NT2/D1 (cell line): ENCODE measurements around the gene USP17L22.
"Not testable (repeated sequence)": the region's sequence is repeated elsewhere in the genome, so short reads cannot be mapped to it uniquely, and the experiment has no call there.

Experiments
- DNase-seq: peaks from one replicate; pipeline ENCODE4 v3.0.0-alpha.2; 2011; ENCODE audit warnings: low read depth, low spot score
- H3K27me3 ChIP-seq: 2 replicates; pipeline ENCODE4 v1.6.0; 2011; ENCODE audit warnings: mild to moderate bottlenecking; ENCODE audit not compliant: insufficient read length, insufficient read depth
- H3K36me3 ChIP-seq: 2 replicates; pipeline ENCODE4 v1.6.1; 2011; ENCODE audit warnings: mild to moderate bottlenecking, low read length, mixed read lengths; ENCODE audit not compliant: insufficient read depth, insufficient read length
- H3K4me1 ChIP-seq: 2 replicates; pipeline ENCODE4 v1.5.1; 2011; ENCODE audit not compliant: insufficient read depth, insufficient read length
- H3K4me3 ChIP-seq: 2 replicates; pipeline ENCODE4 v1.5.1; 2011; ENCODE audit warnings: low read depth; ENCODE audit not compliant: insufficient read length
- H3K9ac ChIP-seq: 2 replicates; pipeline ENCODE4 v1.6.0; 2011; ENCODE audit warnings: low read depth; ENCODE audit not compliant: insufficient read length
- H3K9me3 ChIP-seq: 2 replicates; pipeline ENCODE4 v1.5.1; 2011; ENCODE audit warnings: mild to moderate bottlenecking, low read length; ENCODE audit not compliant: insufficient read depth

USP17L22 gene

GRCh38 chr4:9267319-9267718 lies at the start of gene USP17L22:
Gene USP17L22 (plus strand): TSS chr4:9267619. CDS start chr4:9267619, 0 bp downstream.
- not testable (repeated sequence) for H3K27me3 ChIP-seq, H3K9me3 ChIP-seq, H3K4me1 ChIP-seq, H3K4me3 ChIP-seq, DNase-seq, H3K9ac ChIP-seq, H3K36me3 ChIP-seq

GRCh38 chr4:9219852-9220251 lies 47.6 kb upstream of the USP17L22 start, which contains the start of gene USP17L12:
Gene USP17L12 (plus strand): TSS chr4:9220152. CDS start chr4:9220152, 0 bp downstream.
- H3K4me1 ChIP-seq, H3K36me3 ChIP-seq, H3K9ac ChIP-seq, H3K27me3 ChIP-seq, H3K9me3 ChIP-seq, H3K4me3 ChIP-seq, DNase-seq: not testable (repeated sequence)

- H3K27me3 ChIP-seq, DNase-seq, H3K4me1 ChIP-seq, H3K9me3 ChIP-seq, H3K36me3 ChIP-seq, H3K9ac ChIP-seq, H3K4me3 ChIP-seq: not testable (repeated sequence)
Observed at GRCh38 chr4:9224596-9224995, 42.8 kb upstream of the USP17L22 start, which contains the start of gene USP17L13. Gene USP17L13 (plus strand): TSS chr4:9224896. CDS start chr4:9224896, 0 bp downstream.

- H3K4me3 ChIP-seq, H3K4me1 ChIP-seq, H3K36me3 ChIP-seq, H3K27me3 ChIP-seq, H3K9me3 ChIP-seq, H3K9ac ChIP-seq, DNase-seq: not testable (repeated sequence)
Observed at GRCh38 chr4:9230249-9230648, 37.2 kb upstream of the USP17L22 start.

GRCh38 chr4:9234085-9234484 lies 33.3 kb upstream of the USP17L22 start, which contains the start of gene USP17L15:
Gene USP17L15 (plus strand): TSS chr4:9234385. CDS start chr4:9234385, 0 bp downstream.
- not testable (repeated sequence) for H3K4me3 ChIP-seq, H3K27me3 ChIP-seq, H3K36me3 ChIP-seq, H3K9me3 ChIP-seq, H3K9ac ChIP-seq, DNase-seq, H3K4me1 ChIP-seq

GRCh38 chr4:9238461-9238860 lies 29.0 kb upstream of the USP17L22 start:
- DNase-seq, H3K27me3 ChIP-seq, H3K4me3 ChIP-seq, H3K9ac ChIP-seq, H3K9me3 ChIP-seq, H3K36me3 ChIP-seq, H3K4me1 ChIP-seq: not testable (repeated sequence)

- H3K27me3 ChIP-seq, H3K4me1 ChIP-seq, H3K9me3 ChIP-seq, H3K36me3 ChIP-seq, H3K4me3 ChIP-seq, H3K9ac ChIP-seq, DNase-seq: not testable (repeated sequence)
Observed at GRCh38 chr4:9243579-9243978, 23.8 kb upstream of the USP17L22 start, which contains the start of gene USP17L17. Gene USP17L17 (plus strand): TSS chr4:9243879. CDS start chr4:9243879, 0 bp downstream.

GRCh38 chr4:9247953-9248680 lies 19.3 kb upstream of the USP17L22 start, which contains the start of gene USP17L18:
Gene USP17L18 (plus strand): TSS chr4:9248630. CDS start chr4:9248630, 0 bp downstream.
- H3K4me3 ChIP-seq, H3K36me3 ChIP-seq, H3K27me3 ChIP-seq, DNase-seq, H3K4me1 ChIP-seq, H3K9me3 ChIP-seq, H3K9ac ChIP-seq: not testable (repeated sequence)

- not testable (repeated sequence) for DNase-seq, H3K36me3 ChIP-seq, H3K4me3 ChIP-seq, H3K27me3 ChIP-seq, H3K9me3 ChIP-seq, H3K4me1 ChIP-seq, H3K9ac ChIP-seq
Observed at GRCh38 chr4:9253078-9253477, 14.3 kb upstream of the USP17L22 start, which contains the start of gene USP17L19. Gene USP17L19 (plus strand): TSS chr4:9253378. CDS start chr4:9253378, 0 bp downstream.

GRCh38 chr4:9257824-9258223 lies 9.6 kb upstream of the USP17L22 start, which contains the start of gene USP17L20:
Gene USP17L20 (plus strand): TSS chr4:9258124. CDS start chr4:9258124, 0 bp downstream.
- H3K4me3 ChIP-seq, DNase-seq, H3K36me3 ChIP-seq, H3K4me1 ChIP-seq, H3K9ac ChIP-seq, H3K9me3 ChIP-seq, H3K27me3 ChIP-seq: not testable (repeated sequence)

- H3K4me1 ChIP-seq, H3K27me3 ChIP-seq, H3K4me3 ChIP-seq, H3K36me3 ChIP-seq, DNase-seq, H3K9me3 ChIP-seq, H3K9ac ChIP-seq: not testable (repeated sequence)
Observed at GRCh38 chr4:9262572-9262971, 4.8 kb upstream of the USP17L22 start, which contains the start of gene USP17L21. Gene USP17L21 (plus strand): TSS chr4:9262872. CDS start chr4:9262872, 0 bp downstream.

- not testable (repeated sequence) for H3K4me3 ChIP-seq, DNase-seq, H3K36me3 ChIP-seq, H3K9ac ChIP-seq, H3K4me1 ChIP-seq, H3K27me3 ChIP-seq, H3K9me3 ChIP-seq
Observed at GRCh38 chr4:9271719-9272118, 4.3 kb downstream of the USP17L22 start.
